ENCODE measurements around the gene TLR6. TPM values are rescaled to one million over a fixed set of nuclear protein-coding genes. Genes with fewer than 3 reads are reported as not detected.

Gene TLR6
- total RNA-seq, 1 experiment from 2014 or later, result 4.8 TPM

DNA sequence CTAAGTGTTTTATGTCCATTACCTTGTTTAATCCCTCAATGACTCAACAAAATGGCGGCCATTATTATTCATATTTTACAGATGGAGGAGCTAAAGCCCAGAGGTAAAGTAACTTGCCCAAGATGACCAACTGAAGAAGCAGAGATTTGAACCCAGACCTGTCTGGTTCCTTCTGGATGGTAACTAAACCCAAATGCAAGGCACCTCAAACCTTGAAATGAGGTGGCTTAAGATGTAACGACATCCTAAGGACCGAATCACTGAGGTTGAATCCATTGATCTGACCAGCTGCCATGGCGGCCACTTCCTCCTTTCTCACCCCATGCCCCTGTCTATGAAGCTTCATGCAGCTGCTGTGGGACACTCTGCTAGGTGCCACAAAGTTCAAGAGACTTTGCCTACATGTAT, 74.8 kb downstream of the TLR6 start:
- H3K4me1 ChIP-seq (ENCODE audit: control insufficient read depth in 1 of 2, insufficient read depth in 2 of 2, low read length in 2 of 2), result no peaks in the 10 kb centered on the region
- CTCF ChIA-PET, result interaction anchor here (1.2 to 3.4 kb wide), 9 partner anchors 8 to 602 kb away, joined by 3 to 35 read pairs (median 5); partner anchors contain the start of gene TLR1
- no peak overlapping the region for H3K4me3 ChIP-seq (replicated peaks in 1 of 2; ENCODE audit: low read depth in 1 of 2, low read length in 2 of 2)
- POLR2A ChIA-PET, result interaction anchor here (2.0 kb wide), 1 partner anchor 22 kb away, joined by 4 read pairs; the partner anchor contains the start of gene TLR1
- H3K36me3 ChIP-seq (ENCODE audit: control insufficient read depth in 1 of 2, insufficient read depth in 2 of 2, low read length in 2 of 2), result no peaks in the 10 kb centered on the region
- intact Hi-C loops (cut with micrococcal nuclease), result no loop called here
- DNase-seq (ENCODE audit: low read depth, low spot score) (no peak), ATAC-seq (no peak)
- RAD21 ChIA-PET (ENCODE audit: low non-redundant PET in 1 of 2, low total read pairs in 2 of 2, uncharacterized antibody in 2 of 2, unreplicated experiment in 2 of 2), result interaction anchor here in 1 of 2 experiments (1.2 kb wide), 1 partner anchor 23 kb away, joined by 4 read pairs; no protein-coding TSS in a partner anchor
- no peaks in the 10 kb centered on the region for H3K27me3 ChIP-seq (ENCODE audit: insufficient read depth, low read length)
- TF ChIP-seq FOSL1 (IDR thresholded peaks at IDR 0.05; ENCODE audit: low read depth) (no peak), EZH2 (IDR thresholded peaks at IDR 0.05) (no peak), EZH2phosphoT487 (IDR thresholded peaks at IDR 0.05; ENCODE audit: borderline replicate concordance) (no peak), RAD21 (IDR thresholded peaks at IDR 0.05; ENCODE audit: low read depth) (no peak), TCF7L2 (IDR thresholded peaks at IDR 0.05; ENCODE audit: borderline replicate concordance, extremely low read depth, insufficient read depth, insufficient read length) (no peak), SP1 (IDR thresholded peaks at IDR 0.05; ENCODE audit: low read depth) (no peak), ZFX (IDR thresholded peaks at IDR 0.05) (no peak), YY1 (IDR thresholded peaks at IDR 0.05; ENCODE audit: extremely low read depth, insufficient replicate concordance, low read depth, low read length) (no peak)
- TF ChIP-seq, protein P1, sequence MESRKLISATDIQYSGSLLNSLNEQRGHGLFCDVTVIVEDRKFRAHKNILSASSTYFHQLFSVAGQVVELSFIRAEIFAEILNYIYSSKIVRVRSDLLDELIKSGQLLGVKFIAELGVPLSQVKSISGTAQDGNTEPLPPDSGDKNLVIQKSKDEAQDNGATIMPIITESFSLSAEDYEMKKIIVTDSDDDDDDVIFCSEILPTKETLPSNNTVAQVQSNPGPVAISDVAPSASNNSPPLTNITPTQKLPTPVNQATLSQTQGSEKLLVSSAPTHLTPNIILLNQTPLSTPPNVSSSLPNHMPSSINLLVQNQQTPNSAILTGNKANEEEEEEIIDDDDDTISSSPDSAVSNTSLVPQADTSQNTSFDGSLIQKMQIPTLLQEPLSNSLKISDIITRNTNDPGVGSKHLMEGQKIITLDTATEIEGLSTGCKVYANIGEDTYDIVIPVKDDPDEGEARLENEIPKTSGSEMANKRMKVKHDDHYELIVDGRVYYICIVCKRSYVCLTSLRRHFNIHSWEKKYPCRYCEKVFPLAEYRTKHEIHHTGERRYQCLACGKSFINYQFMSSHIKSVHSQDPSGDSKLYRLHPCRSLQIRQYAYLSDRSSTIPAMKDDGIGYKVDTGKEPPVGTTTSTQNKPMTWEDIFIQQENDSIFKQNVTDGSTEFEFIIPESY (IDR thresholded peaks at IDR 0.05; ENCODE audit: extremely low read depth, insufficient replicate concordance, low read length), result no peak
- TF ChIP-seq, protein P2, sequence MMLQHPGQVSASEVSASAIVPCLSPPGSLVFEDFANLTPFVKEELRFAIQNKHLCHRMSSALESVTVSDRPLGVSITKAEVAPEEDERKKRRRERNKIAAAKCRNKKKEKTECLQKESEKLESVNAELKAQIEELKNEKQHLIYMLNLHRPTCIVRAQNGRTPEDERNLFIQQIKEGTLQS (IDR thresholded peaks at IDR 0.05), result no peak
- no peak overlapping the region for H3K27ac ChIP-seq (ENCODE audit: low read depth, low read length)
- no peak overlapping the region for H3K9ac ChIP-seq (ENCODE audit: low read length)
- no TSS peak for BruUV-seq (replicated peaks)
- no peaks in the 10 kb centered on the region for H3K9me3 ChIP-seq (ENCODE audit: control insufficient read depth in 1 of 2, insufficient read depth in 1 of 2, low read depth in 1 of 2, low read length in 2 of 2)
- H2AFZ ChIP-seq (ENCODE audit: low read depth, low read length, poor library complexity, severe bottlenecking), result no peak overlapping the region
- no peak overlapping the region for H3K4me2 ChIP-seq (ENCODE audit: low read length)
- H4K20me1 ChIP-seq (ENCODE audit: insufficient read depth), result no peaks in the 10 kb centered on the region
- H3K79me2 ChIP-seq (ENCODE audit: insufficient read depth, low read length), result no peaks in the 10 kb centered on the region
- no peaks in the 10 kb centered on the region for H3K9me2 ChIP-seq (ENCODE audit: insufficient read depth)
